CD4-positive, CD25-positive, alpha-beta regulatory T cell (primary cell): ENCODE measurements around the gene MINDY3. TPM values are rescaled to one million over a fixed set of nuclear protein-coding genes. Genes with fewer than 3 reads are reported as not detected.

Source experiments
- ATAC-seq, 2 donors: fragments of 150-1000 bp; cut with Tn5 transposase; one replicate each; pipeline ENCODE4 v1.10.0; 2021; ENCODE audit warnings: low read depth in 2 of 2, moderate number of reproducible peaks in 2 of 2, moderate library complexity in 1 of 2
- DNase-seq, 3 donors: peaks; one replicate each; pipeline versions ENCODE4 v3.0.0 to v3.0.0-alpha.2; 2012 to 2022; ENCODE audit warnings: mixed read lengths in 1 of 3
- H3K27ac ChIP-seq: one replicate; pipeline ENCODE4 v1.7.0; 2013; ENCODE audit warnings: mild to moderate bottlenecking, low read length; ENCODE audit not compliant: insufficient read depth, poor library complexity, severe bottlenecking
- H3K27me3 ChIP-seq: one replicate; pipeline ENCODE4 v1.7.0; 2013; ENCODE audit warnings: low read length; ENCODE audit not compliant: control insufficient read depth, insufficient read depth
- H3K36me3 ChIP-seq: one replicate; pipeline ENCODE4 v1.7.0; 2013; ENCODE audit warnings: mild to moderate bottlenecking, low read length, moderate library complexity; ENCODE audit not compliant: control insufficient read depth, insufficient read depth
- H3K4me1 ChIP-seq: 2 replicates; pipeline ENCODE4 v1.7.0; 2013; ENCODE audit warnings: mild to moderate bottlenecking, low read length; ENCODE audit not compliant: insufficient read depth, control insufficient read depth, poor library complexity, severe bottlenecking
- H3K4me3 ChIP-seq: one replicate; pipeline ENCODE4 v1.7.0; 2013; ENCODE audit warnings: low read depth, mild to moderate bottlenecking, low read length, moderate library complexity
- H3K9me3 ChIP-seq, 2 experiments: 1 replicate in 1 of 2; 2 replicates in 1 of 2; pipeline ENCODE4 v1.7.0; 2013; ENCODE audit warnings: low read length in 2 of 2, mild to moderate bottlenecking in 1 of 2, moderate library complexity in 1 of 2; ENCODE audit not compliant: control insufficient read depth in 2 of 2
- H3K27ac Mint-ChIP-seq, 3 donors: one replicate each; pipeline ENCODE4 v1.8.0; 2020 to 2022; ENCODE audit warnings: mild to moderate bottlenecking in 3 of 3, mixed read lengths in 3 of 3, moderate library complexity in 2 of 3
- H3K27me3 Mint-ChIP-seq: one replicate; pipeline ENCODE4 v1.8.0; 2022; ENCODE audit warnings: mild to moderate bottlenecking, mixed read lengths
- H3K36me3 Mint-ChIP-seq: one replicate; pipeline ENCODE4 v1.8.0; 2020; ENCODE audit warnings: mixed read lengths
- H3K4me1 Mint-ChIP-seq, 4 donors: one replicate each; pipeline ENCODE4 v1.8.0; 2020 to 2022; ENCODE audit warnings: mixed read lengths in 4 of 4, mild to moderate bottlenecking in 1 of 4
- H3K4me3 Mint-ChIP-seq, 4 donors: one replicate each; pipeline ENCODE4 v1.8.0; 2020 to 2022; ENCODE audit warnings: mild to moderate bottlenecking in 4 of 4, mixed read lengths in 4 of 4, moderate library complexity in 3 of 4
- H3K9me3 Mint-ChIP-seq, 7 donors: one replicate each; pipeline ENCODE4 v1.8.0; 2020 to 2022; ENCODE audit warnings: mixed read lengths in 7 of 7, mild to moderate bottlenecking in 3 of 7, moderate library complexity in 2 of 7
- polyA plus RNA-seq, 4 donors: library from polyadenylated mRNA; unstranded; fragments of 300-500 nt; fragmentation: Illumina TruSeq; gene quantifications; one replicate each; pipeline ENCODE4 v1.2.3, GENCODE V29; 2021
- total RNA-seq: library from RNA; stranded (reverse); gene quantifications from one replicate; pipeline ENCODE4 v1.2.3, GENCODE V29; 2022

MINDY3 gene
- total and polyA plus RNA-seq, 5 donors from 2014 or later, result 5.5 to 37.1 (median 7.1) TPM

DNA sequence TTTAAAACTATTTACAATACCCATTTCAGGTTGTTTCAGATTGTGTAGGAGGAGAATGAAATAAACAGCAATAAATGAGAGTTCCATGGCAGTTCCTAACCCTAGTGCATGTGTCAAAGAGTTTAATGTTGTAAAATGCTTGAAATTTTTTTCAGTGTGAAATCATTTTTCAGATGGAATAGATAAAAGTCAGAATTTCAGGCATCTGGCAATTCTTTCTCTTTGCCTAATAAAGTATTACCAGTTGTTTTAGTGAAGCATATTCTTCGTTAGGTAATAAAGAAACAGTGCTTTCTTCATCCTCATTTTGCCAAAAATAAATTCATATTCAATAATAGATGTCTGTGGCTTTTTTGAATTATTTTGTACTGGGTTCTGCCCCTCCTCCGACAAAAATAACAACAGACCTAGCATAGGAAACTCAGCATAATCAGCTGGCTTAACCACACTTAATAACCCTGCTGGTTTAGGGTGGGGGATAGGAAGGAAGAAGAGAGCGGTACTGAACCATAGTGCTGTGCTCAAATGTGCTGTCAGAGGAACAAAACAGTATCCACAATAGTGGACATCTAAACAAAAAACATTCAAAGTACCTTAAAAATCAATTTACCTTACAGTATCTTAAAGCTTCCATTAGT is 39.1 kb downstream of the MINDY3 start:
- peaks cover 53% of the 10 kb centered on the region for H3K36me3 ChIP-seq
- H3K4me1 ChIP-seq, result no peaks in the 10 kb centered on the region

DNA sequence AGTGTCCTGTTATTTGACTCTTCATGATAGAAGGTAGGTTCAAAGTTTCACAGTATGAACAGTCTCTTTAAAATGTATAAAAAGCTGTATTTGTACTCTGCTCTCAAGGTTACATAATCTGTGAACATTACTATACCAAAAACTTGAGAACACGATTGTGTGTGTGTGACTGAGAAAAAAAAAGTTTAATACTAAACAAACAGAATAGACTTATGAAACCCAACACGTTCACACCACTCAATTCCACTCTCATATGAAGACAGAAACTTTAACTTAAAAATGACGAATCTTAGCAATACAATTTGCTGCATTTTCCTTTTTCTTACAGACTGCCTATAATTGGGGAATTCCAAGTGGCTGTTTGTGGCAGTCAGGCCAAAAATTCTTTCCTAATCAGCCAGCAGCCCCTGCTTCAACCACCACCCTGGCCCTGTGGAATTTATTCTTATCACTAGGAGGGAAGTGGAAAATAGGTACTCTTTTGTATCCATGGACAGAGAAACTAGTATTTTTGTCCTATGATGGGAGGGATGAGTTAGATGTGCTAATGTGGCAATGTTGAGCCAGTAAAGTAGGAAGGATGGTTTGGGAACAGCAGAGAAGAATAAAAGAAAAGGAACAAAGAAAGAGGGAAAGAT is 42.8 kb downstream of the MINDY3 start:
- H3K4me1 ChIP-seq, result no peaks in the 10 kb centered on the region
- DNase-seq (no peak), ATAC-seq (no peak)
- no peaks in the 10 kb centered on the region for H3K9me3 ChIP-seq
- no peaks in the 10 kb centered on the region for H3K27me3 ChIP-seq
- Mint-ChIP-seq H3K27me3 (no peaks in the 10 kb centered on the region), H3K4me3 (peak overlapping the region in 1 of 4 donors; percentile 14), H3K4me1 (peaks cover 9 to 40% (median 16%) of the 10 kb centered on the region in 4 donors), H3K9me3 (no peaks in the 10 kb centered on the region), H3K27ac (peak overlapping the region; percentile 9 to 57 (median 39)), H3K36me3 (peaks cover 61% of the 10 kb centered on the region)
- H3K36me3 ChIP-seq, result peaks cover 62% of the 10 kb centered on the region
- H3K27ac ChIP-seq, result no peak overlapping the region
- H3K4me3 ChIP-seq, result no peak overlapping the region

More for the DNA sequence above, 39.1 kb downstream of the MINDY3 start:
- Histone ChIP-seq H3K27me3 (no peaks in the 10 kb centered on the region), H3K9me3 (no peaks in the 10 kb centered on the region), H3K27ac (no peak overlapping the region), H3K4me3 (peak overlapping the region; percentile 22)
- no peaks in the 10 kb centered on the region for H3K27me3 Mint-ChIP-seq
- DNase-seq, result peak in 1 of 3 donors; percentile 28
- ATAC-seq, result peak; percentile 53 to 57
- no peaks in the 10 kb centered on the region for H3K9me3 Mint-ChIP-seq
- peaks cover 9 to 38% (median 16%) of the 10 kb centered on the region in 4 donors for H3K4me1 Mint-ChIP-seq
- H3K36me3 Mint-ChIP-seq, result peaks cover 57% of the 10 kb centered on the region
- no peak overlapping the region for H3K4me3 Mint-ChIP-seq
- H3K27ac Mint-ChIP-seq, result peak overlapping the region in 1 of 3 donors; percentile 17

DNA sequence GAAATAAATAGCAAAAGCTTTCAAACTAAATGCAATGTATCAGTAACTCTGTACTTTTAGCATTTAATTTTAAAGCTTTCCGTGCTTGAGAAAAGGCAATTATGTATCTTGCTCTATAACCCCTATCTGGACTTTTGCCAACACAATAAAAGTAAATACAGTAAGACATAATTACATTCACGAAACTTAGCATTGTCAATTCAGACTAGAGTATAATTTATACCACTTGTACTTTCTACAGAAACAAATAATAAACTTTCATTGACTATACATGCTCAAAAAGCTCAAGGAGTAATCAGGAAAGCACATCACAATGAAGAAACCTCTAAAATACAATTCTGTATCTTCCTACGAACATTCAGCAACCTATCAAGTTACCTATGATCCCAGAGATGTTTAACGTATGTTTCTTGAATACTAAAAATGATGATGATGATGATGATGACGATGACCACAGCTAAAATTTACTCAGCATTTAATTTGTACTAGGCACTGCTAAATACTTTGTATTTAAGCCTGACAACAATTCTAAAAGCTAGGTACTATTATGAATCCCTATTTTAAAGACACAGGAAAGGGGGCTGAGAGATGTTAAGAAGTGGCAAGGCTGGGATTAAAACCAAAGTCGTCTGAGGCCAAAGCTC is 44.9 kb downstream of the MINDY3 start:
- no peaks in the 10 kb centered on the region for H3K27me3 ChIP-seq
- H3K9me3 ChIP-seq, result no peaks in the 10 kb centered on the region
- H3K4me3 Mint-ChIP-seq, result no peak overlapping the region
- no peaks in the 10 kb centered on the region for H3K27me3 Mint-ChIP-seq
- no peaks in the 10 kb centered on the region for H3K9me3 Mint-ChIP-seq
- H3K27ac Mint-ChIP-seq, result no peak overlapping the region
- no peak overlapping the region for H3K4me3 ChIP-seq
- no peak overlapping the region for H3K27ac ChIP-seq
- no peaks in the 10 kb centered on the region for H3K4me1 ChIP-seq
- H3K4me1 Mint-ChIP-seq, result peaks cover 4 to 36% (median 11%) of the 10 kb centered on the region in 4 donors
- ATAC-seq (no peak), DNase-seq (no peak)
- H3K36me3 ChIP-seq, result peaks cover 50% of the 10 kb centered on the region
- peaks cover 50% of the 10 kb centered on the region for H3K36me3 Mint-ChIP-seq

GRCh38 chr10:15814565-15814964 is 45.7 kb downstream of the MINDY3 start:
- H3K4me3 Mint-ChIP-seq, result no peak overlapping the region
- H3K4me1 Mint-ChIP-seq, result peaks cover 2 to 39% (median 11%) of the 10 kb centered on the region in 4 donors
- ATAC-seq (no peak), DNase-seq (no peak)
- H3K27ac Mint-ChIP-seq, result peak overlapping the region in 1 of 3 donors; percentile 35
- no peaks in the 10 kb centered on the region for H3K9me3 Mint-ChIP-seq
- no peaks in the 10 kb centered on the region for H3K27me3 Mint-ChIP-seq
- no peaks in the 10 kb centered on the region for H3K27me3 ChIP-seq
- peaks cover 44% of the 10 kb centered on the region for H3K36me3 Mint-ChIP-seq
- H3K4me1 ChIP-seq, result no peaks in the 10 kb centered on the region
- no peak overlapping the region for H3K4me3 ChIP-seq
- peaks cover 43% of the 10 kb centered on the region for H3K36me3 ChIP-seq
- H3K9me3 ChIP-seq, result no peaks in the 10 kb centered on the region
- no peak overlapping the region for H3K27ac ChIP-seq

- Mint-ChIP-seq H3K9me3 (no peaks in the 10 kb centered on the region), H3K4me1 (peaks cover 0 to 37% (median 6%) of the 10 kb centered on the region in 4 donors), H3K27ac (no peak overlapping the region), H3K4me3 (no peak overlapping the region), H3K36me3 (peaks cover 44% of the 10 kb centered on the region), H3K27me3 (no peaks in the 10 kb centered on the region)
- Histone ChIP-seq H3K4me3 (no peak overlapping the region), H3K9me3 (no peaks in the 10 kb centered on the region), H3K4me1 (no peaks in the 10 kb centered on the region), H3K27me3 (no peaks in the 10 kb centered on the region), H3K36me3 (peaks cover 33% of the 10 kb centered on the region), H3K27ac (no peak overlapping the region)
- ATAC-seq (no peak), DNase-seq (no peak)
These were observed 46.9 kb downstream of the MINDY3 start for GRCh38 chr10:15813415-15813814.

DNA sequence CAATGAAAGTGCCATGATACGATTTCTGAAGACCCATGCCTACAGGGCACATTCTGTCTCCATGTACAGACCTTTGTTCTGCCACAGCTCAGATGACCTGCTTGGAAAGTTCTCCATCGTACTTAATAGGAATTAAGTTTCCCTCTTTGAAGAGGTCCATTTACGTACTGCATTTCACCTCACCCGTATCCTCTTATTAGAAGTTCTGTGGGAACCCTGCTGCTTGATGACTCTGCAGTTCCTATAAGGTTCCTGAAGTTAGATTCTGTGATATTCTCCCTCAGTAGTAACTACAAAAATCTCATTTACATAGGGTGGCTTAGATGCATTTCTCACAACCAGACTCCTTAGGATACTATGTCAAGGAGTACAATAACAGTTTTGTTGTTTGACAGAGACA is 50.9 kb downstream of the MINDY3 start:
- no peak overlapping the region for H3K27ac Mint-ChIP-seq
- Histone ChIP-seq H3K27me3 (no peaks in the 10 kb centered on the region), H3K4me1 (no peaks in the 10 kb centered on the region), H3K27ac (no peak overlapping the region), H3K4me3 (no peak overlapping the region), H3K9me3 (no peaks in the 10 kb centered on the region), H3K36me3 (peaks cover 37% of the 10 kb centered on the region)
- H3K4me1 Mint-ChIP-seq, result peaks cover 0 to 35% (median 14%) of the 10 kb centered on the region in 4 donors
- no peaks in the 10 kb centered on the region for H3K27me3 Mint-ChIP-seq
- DNase-seq (no peak), ATAC-seq (no peak)
- peaks cover 49% of the 10 kb centered on the region for H3K36me3 Mint-ChIP-seq
- H3K9me3 Mint-ChIP-seq, result no peaks in the 10 kb centered on the region
- no peak overlapping the region for H3K4me3 Mint-ChIP-seq

- Histone ChIP-seq H3K4me1 (no peaks in the 10 kb centered on the region), H3K27me3 (no peaks in the 10 kb centered on the region), H3K4me3 (no peak overlapping the region), H3K36me3 (peaks cover 34% of the 10 kb centered on the region), H3K27ac (no peak overlapping the region), H3K9me3 (no peaks in the 10 kb centered on the region)
- no peaks in the 10 kb centered on the region for H3K9me3 Mint-ChIP-seq
- DNase-seq, result no peak
- H3K27ac Mint-ChIP-seq, result no peak overlapping the region
- H3K36me3 Mint-ChIP-seq, result peaks cover 44% of the 10 kb centered on the region
- no peak for ATAC-seq
- peaks cover 4 to 30% (median 17%) of the 10 kb centered on the region in 4 donors for H3K4me1 Mint-ChIP-seq
- H3K4me3 Mint-ChIP-seq, result no peak overlapping the region
- H3K27me3 Mint-ChIP-seq, result no peaks in the 10 kb centered on the region
These were observed 52.0 kb downstream of the MINDY3 start for GRCh38 chr10:15808204-15808797.
